Measurements from ENCODE around the gene GPHB5.

The GPHB5 gene

DNA sequence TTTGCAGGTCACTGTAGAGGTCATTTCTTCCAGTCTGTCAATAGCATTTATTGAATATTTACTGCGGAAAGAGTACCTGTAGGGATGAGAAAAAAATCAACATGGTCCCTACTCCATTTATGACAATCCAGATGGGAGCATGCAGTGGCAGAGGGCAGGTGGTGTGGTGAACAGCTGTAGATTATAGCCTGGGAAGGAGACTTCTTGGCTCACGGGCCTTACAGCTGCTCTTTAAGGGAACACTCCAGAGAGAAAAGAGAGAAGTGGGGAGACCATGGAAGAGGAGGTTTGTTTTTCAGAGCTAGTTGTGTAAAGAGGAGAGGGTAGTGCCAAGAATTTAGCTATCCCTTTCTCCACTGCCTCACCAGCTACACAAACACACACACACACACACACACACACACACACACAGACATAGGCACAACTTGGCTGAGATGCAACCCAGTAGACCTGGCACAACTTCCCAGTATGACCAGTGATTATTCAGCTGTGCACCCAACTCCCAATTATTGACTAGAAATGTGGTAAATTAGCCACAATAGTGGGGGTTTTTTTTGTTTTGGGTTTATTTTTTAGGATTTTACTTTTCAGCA lies 41.0 kb downstream of the GPHB5 start:
- Histone ChIP-seq H3K36me3 (replicated peaks; ENCODE audit: low read depth, low read length) (no peaks in the 10 kb centered on the region), H3K9ac (ENCODE audit: low read length) (no peak overlapping the region), H3K4me2 (ENCODE audit: low read length) (no peak overlapping the region), H2AFZ (ENCODE audit: low read depth, low read length) (no peak overlapping the region), H3K4me1 (ENCODE audit: low read length) (peaks cover 2% of the 10 kb centered on the region), H3K9me3 (ENCODE audit: insufficient read depth, low read length) (no peaks in the 10 kb centered on the region), H3K4me3 (ENCODE audit: low read length) (no peak overlapping the region), H3K27ac (ENCODE audit: low read length) (no peak overlapping the region), H4K20me1 (ENCODE audit: insufficient read depth, low read length) (no peaks in the 10 kb centered on the region), H3K27me3 (ENCODE audit: low read depth, low read length) (no peaks in the 10 kb centered on the region), H3K79me2 (ENCODE audit: low read length) (no peaks in the 10 kb centered on the region)
- no peak for TF ChIP-seq EZH2phosphoT487 (IDR thresholded peaks at IDR 0.05; ENCODE audit: low read depth)
- TF ChIP-seq, protein P1, sequence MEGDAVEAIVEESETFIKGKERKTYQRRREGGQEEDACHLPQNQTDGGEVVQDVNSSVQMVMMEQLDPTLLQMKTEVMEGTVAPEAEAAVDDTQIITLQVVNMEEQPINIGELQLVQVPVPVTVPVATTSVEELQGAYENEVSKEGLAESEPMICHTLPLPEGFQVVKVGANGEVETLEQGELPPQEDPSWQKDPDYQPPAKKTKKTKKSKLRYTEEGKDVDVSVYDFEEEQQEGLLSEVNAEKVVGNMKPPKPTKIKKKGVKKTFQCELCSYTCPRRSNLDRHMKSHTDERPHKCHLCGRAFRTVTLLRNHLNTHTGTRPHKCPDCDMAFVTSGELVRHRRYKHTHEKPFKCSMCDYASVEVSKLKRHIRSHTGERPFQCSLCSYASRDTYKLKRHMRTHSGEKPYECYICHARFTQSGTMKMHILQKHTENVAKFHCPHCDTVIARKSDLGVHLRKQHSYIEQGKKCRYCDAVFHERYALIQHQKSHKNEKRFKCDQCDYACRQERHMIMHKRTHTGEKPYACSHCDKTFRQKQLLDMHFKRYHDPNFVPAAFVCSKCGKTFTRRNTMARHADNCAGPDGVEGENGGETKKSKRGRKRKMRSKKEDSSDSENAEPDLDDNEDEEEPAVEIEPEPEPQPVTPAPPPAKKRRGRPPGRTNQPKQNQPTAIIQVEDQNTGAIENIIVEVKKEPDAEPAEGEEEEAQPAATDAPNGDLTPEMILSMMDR (IDR thresholded peaks at IDR 0.05; ENCODE audit: low read depth, low read length), result no peak

DNA sequence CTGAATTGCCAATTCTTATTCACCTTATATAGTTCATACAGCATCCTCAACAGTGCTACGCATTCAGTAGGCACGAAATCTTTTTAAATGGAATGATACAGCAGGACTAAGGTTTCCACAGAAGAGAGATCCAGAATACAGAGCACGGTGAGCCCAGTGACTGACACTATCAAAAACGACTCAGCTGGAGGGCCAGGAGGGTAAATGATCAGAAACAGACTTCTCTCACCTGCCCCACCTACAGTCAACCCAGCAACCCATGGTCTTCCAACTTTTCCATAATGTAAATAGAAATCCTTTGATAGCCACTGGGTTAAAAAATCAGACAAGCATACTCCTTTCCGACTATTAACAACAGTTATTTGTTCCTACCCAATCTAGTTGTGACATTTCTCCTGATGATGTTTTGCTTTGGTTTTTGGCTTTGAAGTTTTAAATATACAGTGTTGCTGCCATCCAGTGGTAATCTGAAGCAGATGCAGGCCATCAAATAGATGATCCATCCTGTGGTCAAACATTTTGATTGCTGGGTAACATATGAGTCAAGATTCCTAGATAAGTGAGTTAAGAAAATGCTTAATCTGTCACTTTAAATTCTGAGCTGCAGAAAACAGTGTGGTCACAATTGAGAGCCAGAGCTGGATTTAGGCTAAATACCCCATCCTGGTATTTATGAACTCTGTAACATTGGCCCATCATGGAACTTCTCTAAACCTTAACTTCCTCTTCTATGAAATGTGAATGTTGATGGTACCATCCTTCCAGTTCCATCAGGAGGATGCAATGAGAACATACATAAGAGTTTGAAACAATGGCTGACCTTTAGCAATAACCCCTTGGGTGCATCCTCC lies 42.0 kb downstream of the GPHB5 start:
- no peak overlapping the region for H3K9ac ChIP-seq (ENCODE audit: low read length)
- no peaks in the 10 kb centered on the region for H3K9me3 ChIP-seq (ENCODE audit: insufficient read depth, low read length)
- H3K27me3 ChIP-seq (ENCODE audit: low read depth, low read length), result no peaks in the 10 kb centered on the region
- H4K20me1 ChIP-seq (ENCODE audit: insufficient read depth, low read length), result no peaks in the 10 kb centered on the region
- H3K27ac ChIP-seq (ENCODE audit: low read length), result no peak overlapping the region
- H3K4me2 ChIP-seq (ENCODE audit: low read length), result no peak overlapping the region
- no peak overlapping the region for H3K4me3 ChIP-seq (ENCODE audit: low read length)
- no peak for TF ChIP-seq EZH2phosphoT487 (IDR thresholded peaks at IDR 0.05; ENCODE audit: low read depth)
- TF ChIP-seq, protein P1 (IDR thresholded peaks at IDR 0.05; ENCODE audit: low read depth, low read length), result peak; percentile 90
- H2AFZ ChIP-seq (ENCODE audit: low read depth, low read length), result no peak overlapping the region
- H3K79me2 ChIP-seq (ENCODE audit: low read length), result no peaks in the 10 kb centered on the region
- H3K36me3 ChIP-seq (replicated peaks; ENCODE audit: low read depth, low read length), result no peaks in the 10 kb centered on the region
- H3K4me1 ChIP-seq (ENCODE audit: low read length), result no peaks in the 10 kb centered on the region

DNA sequence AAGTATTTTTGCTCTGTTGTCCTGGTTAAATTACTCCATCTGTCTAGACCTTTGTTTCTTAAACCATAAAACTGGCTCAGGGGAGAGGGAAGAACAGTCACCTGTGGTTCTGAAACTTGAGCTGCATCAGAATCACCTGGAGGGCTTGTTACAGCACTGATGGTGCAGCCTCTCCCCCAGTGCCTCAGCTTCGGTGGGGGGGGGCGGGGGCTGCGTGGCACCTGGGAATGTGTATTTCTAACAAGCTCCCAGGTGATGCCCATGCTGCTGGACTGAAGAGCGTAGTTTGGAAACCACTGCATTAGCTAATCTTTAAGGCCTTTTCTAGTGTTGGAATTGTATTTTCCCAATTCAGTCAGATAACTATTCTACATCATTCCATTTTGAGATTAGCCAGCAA lies 42.7 kb downstream of the GPHB5 start:
- TF ChIP-seq EZH2phosphoT487 (IDR thresholded peaks at IDR 0.05; ENCODE audit: low read depth), result no peak
- TF ChIP-seq, protein P1 (IDR thresholded peaks at IDR 0.05; ENCODE audit: low read depth, low read length), result no peak
- Histone ChIP-seq H4K20me1 (ENCODE audit: insufficient read depth, low read length) (no peaks in the 10 kb centered on the region), H3K4me3 (ENCODE audit: low read length) (no peak overlapping the region), H3K4me2 (ENCODE audit: low read length) (no peak overlapping the region), H3K27me3 (ENCODE audit: low read depth, low read length) (no peaks in the 10 kb centered on the region), H3K36me3 (replicated peaks; ENCODE audit: low read depth, low read length) (no peaks in the 10 kb centered on the region), H3K9ac (ENCODE audit: low read length) (no peak overlapping the region), H3K27ac (ENCODE audit: low read length) (no peak overlapping the region), H3K4me1 (ENCODE audit: low read length) (no peaks in the 10 kb centered on the region), H3K79me2 (ENCODE audit: low read length) (no peaks in the 10 kb centered on the region), H2AFZ (ENCODE audit: low read depth, low read length) (no peak overlapping the region), H3K9me3 (ENCODE audit: insufficient read depth, low read length) (no peaks in the 10 kb centered on the region)

DNA sequence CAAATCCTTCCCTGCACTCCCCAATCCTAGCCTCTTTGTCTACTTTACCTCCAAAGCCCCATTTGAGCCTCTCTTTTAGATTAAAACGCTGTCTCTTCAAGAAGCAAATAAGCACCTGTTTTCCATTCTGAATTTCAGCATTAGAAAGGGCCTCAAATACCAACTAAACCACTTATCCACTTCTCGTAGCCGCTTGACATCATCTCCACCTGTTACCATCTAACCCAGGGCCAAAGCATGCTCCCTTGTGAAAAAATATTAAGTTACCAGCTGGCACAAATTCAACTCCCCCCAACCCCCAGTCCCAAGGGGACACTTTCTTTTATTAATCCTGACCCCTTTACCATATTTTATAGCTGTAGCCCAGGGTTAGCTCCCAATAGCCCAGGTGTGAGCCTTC lies 43.1 kb downstream of the GPHB5 start:
- H3K4me1 ChIP-seq (ENCODE audit: low read length), result no peaks in the 10 kb centered on the region
- no peak overlapping the region for H3K4me3 ChIP-seq (ENCODE audit: low read length)
- no peak overlapping the region for H3K9ac ChIP-seq (ENCODE audit: low read length)
- H4K20me1 ChIP-seq (ENCODE audit: insufficient read depth, low read length), result no peaks in the 10 kb centered on the region
- no peaks in the 10 kb centered on the region for H3K36me3 ChIP-seq (replicated peaks; ENCODE audit: low read depth, low read length)
- H3K9me3 ChIP-seq (ENCODE audit: insufficient read depth, low read length), result no peaks in the 10 kb centered on the region
- H3K27ac ChIP-seq (ENCODE audit: low read length), result no peak overlapping the region
- H3K4me2 ChIP-seq (ENCODE audit: low read length), result no peak overlapping the region
- H3K27me3 ChIP-seq (ENCODE audit: low read depth, low read length), result no peaks in the 10 kb centered on the region
- H3K79me2 ChIP-seq (ENCODE audit: low read length), result no peaks in the 10 kb centered on the region
- TF ChIP-seq, protein P1 (IDR thresholded peaks at IDR 0.05; ENCODE audit: low read depth, low read length), result no peak
- no peak for TF ChIP-seq EZH2phosphoT487 (IDR thresholded peaks at IDR 0.05; ENCODE audit: low read depth)
- H2AFZ ChIP-seq (ENCODE audit: low read depth, low read length), result no peak overlapping the region

All from OCI-LY3 (cell line).